ENCODE data around the gene SLC23A3.

The SLC23A3 gene

GRCh38 chr2:219140722-219141121 is 29.1 kb downstream of the SLC23A3 start:
- no peak for DNase-seq

DNA sequence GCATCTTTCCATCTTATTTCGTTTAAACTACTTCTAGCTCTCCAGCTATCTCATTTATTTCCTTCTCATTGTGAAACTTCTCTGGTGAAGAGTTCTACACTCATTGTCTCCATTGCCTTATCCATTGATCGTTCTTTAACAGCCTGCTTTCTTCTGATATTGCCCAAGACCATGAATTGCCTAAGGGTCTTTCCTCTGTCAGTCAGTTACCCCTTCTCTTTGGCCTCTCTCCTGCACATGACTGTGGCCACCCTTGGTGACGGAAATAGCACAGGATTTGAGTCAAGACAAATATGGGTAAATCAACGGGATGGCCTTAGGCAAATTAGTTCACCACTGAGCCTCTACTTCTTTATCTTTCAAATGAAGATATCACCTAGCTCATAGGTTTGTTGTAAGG is 35.9 kb downstream of the SLC23A3 start:
- DNase-seq, result no peak

GRCh38 chr2:219131744-219132143 is 38.1 kb downstream of the SLC23A3 start:
- no peak for DNase-seq

DNA sequence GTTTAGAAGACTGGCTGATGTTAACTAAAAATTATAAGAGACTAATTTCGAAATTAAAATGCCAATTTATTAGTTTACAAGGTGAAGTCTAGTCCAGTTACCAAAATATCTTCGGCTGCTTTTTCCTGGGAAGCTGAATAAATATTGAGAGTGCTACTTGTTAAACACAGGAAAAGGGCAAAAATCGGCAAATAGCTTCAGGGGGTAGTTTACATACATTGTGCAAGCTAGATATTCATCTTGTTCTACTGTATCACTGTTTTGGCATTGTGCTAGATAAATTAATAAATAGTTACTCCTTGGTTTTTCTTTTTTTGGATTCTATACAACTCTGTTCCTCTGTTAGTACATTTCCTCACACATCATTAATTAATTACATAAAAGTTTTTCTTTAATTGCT is 38.5 kb downstream of the SLC23A3 start:
- DNase-seq, result no peak

- DNase-seq, result no peak
Measured at GRCh38 chr2:219129589-219129988, 40.2 kb downstream of the SLC23A3 start.

DNA sequence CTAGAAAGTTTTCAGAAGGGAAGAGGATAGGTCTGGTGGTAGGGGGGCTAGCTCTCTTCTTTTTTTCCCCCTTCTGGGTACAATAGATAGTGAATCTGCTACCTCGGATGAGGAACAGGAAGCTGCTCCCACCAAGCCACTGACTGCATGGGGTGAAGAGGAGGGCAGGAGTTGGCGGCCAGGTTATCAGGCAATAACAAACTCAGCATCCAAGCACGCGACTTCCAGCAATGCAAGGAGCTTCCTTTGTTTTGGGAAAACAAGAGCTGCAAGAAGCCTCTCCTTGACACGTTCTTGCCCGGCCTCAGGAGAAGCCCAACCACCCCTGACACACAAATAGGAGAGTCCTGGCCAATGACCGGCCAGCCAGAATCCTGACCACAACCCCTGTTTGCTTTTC is 41.4 kb downstream of the SLC23A3 start:
- no peak for DNase-seq

DNA sequence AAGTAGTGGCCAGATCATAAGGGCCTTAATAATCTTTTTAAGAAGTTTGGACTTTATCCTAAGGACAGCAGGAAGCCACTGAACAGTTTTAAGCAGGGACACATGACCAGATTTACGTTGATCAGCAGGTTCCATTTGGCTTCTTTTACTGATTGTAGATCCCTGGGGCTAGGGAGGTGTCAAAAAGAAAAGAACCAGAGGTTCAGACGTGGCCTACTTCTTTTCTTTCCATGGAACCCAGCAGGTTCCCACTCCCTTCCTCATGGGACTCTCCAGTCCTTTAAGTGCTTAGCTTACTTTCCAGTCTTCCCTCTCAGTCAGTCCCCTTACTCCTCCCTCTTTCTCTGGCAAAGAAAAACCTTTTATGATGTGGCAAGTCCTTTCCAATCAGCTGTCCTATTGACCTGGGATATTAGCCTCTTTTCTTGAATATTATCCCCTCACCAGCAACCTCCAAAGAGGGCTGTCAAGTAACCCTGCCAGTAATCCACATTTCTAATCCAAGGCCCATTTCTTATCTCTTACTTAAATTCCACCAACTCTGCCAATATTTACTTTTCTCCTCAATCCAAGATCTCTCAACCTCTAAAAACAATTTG is 42.7 kb downstream of the SLC23A3 start:
- no peak for DNase-seq

DNA sequence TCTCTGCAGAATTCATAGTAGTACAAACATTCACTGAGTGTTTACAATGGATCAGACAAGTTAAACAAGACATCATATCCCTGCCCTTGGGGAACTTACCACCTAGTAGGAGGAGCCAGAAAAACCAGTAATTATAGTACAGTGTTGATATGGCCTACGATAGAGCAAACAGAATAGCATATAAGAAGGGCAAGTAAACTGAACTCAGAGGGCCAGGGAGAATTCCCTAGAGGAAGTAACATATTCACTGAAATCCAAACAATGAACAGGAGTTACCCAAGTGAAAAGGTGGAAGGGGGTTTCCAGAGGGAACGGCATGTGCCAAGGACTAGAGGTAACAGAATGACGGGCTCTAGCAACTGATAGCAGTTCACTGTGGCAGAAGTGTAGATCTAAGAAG is 43.3 kb downstream of the SLC23A3 start:
- DNase-seq, result no peak

- peak; percentile 8 for DNase-seq
Measured at GRCh38 chr2:219125886-219126270, 44.0 kb downstream of the SLC23A3 start.

DNA sequence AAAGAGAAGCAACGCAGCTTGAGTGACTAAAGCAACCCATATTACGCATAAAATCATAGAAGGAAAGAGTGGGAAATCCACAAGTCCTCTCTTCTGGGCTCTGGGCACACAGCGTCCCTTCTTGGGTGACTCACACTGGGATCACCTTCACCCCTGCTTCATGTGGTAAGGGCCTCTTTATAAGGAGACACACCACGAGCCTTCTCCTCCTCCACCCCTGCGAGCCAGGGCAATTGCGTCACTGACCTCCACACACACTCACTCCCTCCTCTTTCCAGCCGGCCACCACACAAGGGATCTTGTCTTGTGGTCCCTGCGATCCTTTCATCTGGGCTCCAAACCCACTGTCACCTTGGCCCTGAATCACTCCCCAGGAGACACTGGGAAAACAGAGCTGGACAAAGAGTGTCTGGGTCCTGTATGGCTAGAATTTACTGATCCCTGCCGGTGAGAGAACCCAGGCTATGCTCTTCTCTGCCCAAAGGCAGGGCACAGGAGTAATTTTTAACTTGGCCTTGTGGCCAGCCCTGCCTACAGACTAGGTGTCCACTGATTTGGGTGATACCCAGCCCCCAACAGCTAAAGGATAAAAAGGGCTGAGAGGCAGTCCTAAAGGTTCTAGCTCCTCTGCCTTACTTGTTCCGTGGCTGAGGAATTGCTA is 44.5 kb downstream of the SLC23A3 start:
- peak; percentile 89 for DNase-seq

GRCh38 chr2:219124381-219125110 is 45.3 kb downstream of the SLC23A3 start:
- DNase-seq, result no peak

- DNase-seq, result no peak
Measured at GRCh38 chr2:219123356-219124135, 46.3 kb downstream of the SLC23A3 start.

GRCh38 chr2:219122202-219122980 is 47.4 kb downstream of the SLC23A3 start:
- no peak for DNase-seq

DNA sequence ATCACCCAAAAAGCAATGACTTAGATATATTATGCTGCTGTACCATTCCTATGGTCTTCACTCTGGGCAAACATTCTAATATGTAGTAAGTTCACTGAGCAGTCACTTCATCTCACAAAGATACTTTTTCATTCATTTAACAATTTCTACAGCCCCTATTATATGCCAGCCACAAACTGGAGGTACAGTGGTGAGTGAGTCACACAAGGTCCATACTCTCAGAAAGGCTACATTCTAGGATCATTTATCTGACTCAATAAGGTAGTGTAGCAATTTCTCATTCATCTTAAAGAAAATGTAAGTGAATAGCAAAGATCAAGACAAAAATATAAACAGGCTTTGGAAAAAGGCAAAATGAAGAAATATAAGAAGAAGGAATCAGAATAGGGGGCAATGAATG is 49.7 kb downstream of the SLC23A3 start:
- DNase-seq, result no peak

GRCh38 chr2:219119422-219120043 is 50.3 kb downstream of the SLC23A3 start:
- DNase-seq, result peak; percentile 52

GRCh38 chr2:219118504-219118903 is 51.3 kb downstream of the SLC23A3 start:
- DNase-seq, result no peak

GRCh38 chr2:219116776-219117646 is 52.8 kb downstream of the SLC23A3 start:
- no peak for DNase-seq

- no peak for DNase-seq
Measured at GRCh38 chr2:219112651-219113338, 57.0 kb downstream of the SLC23A3 start.

DNA sequence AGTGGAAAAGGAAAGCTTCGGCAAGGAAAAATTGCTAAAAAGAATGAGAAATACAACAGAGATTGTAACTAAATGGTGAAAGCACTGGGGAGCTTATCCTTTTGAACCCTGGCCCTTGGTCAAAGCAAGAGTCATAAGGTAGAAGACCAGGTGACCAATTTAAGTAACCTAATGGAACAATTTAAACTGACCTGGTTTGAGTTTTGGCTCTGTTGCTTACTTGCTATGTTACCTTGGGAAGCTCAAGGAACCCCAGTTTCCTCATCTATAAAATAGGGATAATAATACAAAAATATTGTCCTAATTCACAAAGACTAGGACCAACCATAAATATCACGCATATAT is 57.8 kb downstream of the SLC23A3 start:
- no peak for DNase-seq

Measured in EL (cell line).